Measurements from ENCODE around the gene ARL15. TPM values are rescaled to one million over a fixed set of nuclear protein-coding genes. Genes with fewer than 3 reads are reported as not detected.

Gene ARL15
- total and polyA plus RNA-seq, 9 of the 15 experiments (the other 6 are each of a cell fraction or from before 2014, with no cell fraction given) = 18.5 to 80.4 (median 57.0) TPM

DNA sequence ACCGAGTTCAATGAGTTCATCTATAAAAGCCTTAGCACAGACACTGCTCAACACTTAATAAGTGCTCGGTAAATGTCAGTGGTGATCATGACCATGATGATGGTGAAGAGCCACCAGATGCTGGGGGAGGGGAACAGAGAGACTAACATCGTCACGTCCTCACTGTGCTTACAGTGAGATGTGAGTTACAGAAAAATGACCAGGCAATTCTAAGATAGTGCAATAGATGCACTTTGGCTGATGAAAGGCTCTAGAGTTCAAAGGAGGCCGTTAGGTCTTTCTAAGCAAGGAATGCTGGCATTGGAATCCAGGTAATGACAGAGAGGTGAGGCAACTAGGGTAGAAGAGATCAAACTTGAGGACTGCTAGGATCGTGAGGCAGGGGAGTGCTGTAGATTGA lies 36.7 kb downstream of the ARL15 start (continued):
- TF ChIP-seq, protein P1, sequence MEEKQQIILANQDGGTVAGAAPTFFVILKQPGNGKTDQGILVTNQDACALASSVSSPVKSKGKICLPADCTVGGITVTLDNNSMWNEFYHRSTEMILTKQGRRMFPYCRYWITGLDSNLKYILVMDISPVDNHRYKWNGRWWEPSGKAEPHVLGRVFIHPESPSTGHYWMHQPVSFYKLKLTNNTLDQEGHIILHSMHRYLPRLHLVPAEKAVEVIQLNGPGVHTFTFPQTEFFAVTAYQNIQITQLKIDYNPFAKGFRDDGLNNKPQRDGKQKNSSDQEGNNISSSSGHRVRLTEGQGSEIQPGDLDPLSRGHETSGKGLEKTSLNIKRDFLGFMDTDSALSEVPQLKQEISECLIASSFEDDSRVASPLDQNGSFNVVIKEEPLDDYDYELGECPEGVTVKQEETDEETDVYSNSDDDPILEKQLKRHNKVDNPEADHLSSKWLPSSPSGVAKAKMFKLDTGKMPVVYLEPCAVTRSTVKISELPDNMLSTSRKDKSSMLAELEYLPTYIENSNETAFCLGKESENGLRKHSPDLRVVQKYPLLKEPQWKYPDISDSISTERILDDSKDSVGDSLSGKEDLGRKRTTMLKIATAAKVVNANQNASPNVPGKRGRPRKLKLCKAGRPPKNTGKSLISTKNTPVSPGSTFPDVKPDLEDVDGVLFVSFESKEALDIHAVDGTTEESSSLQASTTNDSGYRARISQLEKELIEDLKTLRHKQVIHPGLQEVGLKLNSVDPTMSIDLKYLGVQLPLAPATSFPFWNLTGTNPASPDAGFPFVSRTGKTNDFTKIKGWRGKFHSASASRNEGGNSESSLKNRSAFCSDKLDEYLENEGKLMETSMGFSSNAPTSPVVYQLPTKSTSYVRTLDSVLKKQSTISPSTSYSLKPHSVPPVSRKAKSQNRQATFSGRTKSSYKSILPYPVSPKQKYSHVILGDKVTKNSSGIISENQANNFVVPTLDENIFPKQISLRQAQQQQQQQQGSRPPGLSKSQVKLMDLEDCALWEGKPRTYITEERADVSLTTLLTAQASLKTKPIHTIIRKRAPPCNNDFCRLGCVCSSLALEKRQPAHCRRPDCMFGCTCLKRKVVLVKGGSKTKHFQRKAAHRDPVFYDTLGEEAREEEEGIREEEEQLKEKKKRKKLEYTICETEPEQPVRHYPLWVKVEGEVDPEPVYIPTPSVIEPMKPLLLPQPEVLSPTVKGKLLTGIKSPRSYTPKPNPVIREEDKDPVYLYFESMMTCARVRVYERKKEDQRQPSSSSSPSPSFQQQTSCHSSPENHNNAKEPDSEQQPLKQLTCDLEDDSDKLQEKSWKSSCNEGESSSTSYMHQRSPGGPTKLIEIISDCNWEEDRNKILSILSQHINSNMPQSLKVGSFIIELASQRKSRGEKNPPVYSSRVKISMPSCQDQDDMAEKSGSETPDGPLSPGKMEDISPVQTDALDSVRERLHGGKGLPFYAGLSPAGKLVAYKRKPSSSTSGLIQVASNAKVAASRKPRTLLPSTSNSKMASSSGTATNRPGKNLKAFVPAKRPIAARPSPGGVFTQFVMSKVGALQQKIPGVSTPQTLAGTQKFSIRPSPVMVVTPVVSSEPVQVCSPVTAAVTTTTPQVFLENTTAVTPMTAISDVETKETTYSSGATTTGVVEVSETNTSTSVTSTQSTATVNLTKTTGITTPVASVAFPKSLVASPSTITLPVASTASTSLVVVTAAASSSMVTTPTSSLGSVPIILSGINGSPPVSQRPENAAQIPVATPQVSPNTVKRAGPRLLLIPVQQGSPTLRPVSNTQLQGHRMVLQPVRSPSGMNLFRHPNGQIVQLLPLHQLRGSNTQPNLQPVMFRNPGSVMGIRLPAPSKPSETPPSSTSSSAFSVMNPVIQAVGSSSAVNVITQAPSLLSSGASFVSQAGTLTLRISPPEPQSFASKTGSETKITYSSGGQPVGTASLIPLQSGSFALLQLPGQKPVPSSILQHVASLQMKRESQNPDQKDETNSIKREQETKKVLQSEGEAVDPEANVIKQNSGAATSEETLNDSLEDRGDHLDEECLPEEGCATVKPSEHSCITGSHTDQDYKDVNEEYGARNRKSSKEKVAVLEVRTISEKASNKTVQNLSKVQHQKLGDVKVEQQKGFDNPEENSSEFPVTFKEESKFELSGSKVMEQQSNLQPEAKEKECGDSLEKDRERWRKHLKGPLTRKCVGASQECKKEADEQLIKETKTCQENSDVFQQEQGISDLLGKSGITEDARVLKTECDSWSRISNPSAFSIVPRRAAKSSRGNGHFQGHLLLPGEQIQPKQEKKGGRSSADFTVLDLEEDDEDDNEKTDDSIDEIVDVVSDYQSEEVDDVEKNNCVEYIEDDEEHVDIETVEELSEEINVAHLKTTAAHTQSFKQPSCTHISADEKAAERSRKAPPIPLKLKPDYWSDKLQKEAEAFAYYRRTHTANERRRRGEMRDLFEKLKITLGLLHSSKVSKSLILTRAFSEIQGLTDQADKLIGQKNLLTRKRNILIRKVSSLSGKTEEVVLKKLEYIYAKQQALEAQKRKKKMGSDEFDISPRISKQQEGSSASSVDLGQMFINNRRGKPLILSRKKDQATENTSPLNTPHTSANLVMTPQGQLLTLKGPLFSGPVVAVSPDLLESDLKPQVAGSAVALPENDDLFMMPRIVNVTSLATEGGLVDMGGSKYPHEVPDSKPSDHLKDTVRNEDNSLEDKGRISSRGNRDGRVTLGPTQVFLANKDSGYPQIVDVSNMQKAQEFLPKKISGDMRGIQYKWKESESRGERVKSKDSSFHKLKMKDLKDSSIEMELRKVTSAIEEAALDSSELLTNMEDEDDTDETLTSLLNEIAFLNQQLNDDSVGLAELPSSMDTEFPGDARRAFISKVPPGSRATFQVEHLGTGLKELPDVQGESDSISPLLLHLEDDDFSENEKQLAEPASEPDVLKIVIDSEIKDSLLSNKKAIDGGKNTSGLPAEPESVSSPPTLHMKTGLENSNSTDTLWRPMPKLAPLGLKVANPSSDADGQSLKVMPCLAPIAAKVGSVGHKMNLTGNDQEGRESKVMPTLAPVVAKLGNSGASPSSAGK (IDR thresholded peaks at IDR 0.05) = no peak
- TF ChIP-seq MAFG (tag; conservative IDR thresholded peaks at IDR 0.05) (peak; percentile 65), FIP1L1 (IDR thresholded peaks at IDR 0.05; ENCODE audit: low read depth, low read length, poor library complexity, severe bottlenecking) (no peak), ARID1B (IDR thresholded peaks at IDR 0.05) (peak; percentile 51; the same call in 1 of the 2 replicates), XRCC5 (IDR thresholded peaks at IDR 0.05; ENCODE audit: low read depth, low read length) (no peak)
- TF ChIP-seq, protein P2, sequence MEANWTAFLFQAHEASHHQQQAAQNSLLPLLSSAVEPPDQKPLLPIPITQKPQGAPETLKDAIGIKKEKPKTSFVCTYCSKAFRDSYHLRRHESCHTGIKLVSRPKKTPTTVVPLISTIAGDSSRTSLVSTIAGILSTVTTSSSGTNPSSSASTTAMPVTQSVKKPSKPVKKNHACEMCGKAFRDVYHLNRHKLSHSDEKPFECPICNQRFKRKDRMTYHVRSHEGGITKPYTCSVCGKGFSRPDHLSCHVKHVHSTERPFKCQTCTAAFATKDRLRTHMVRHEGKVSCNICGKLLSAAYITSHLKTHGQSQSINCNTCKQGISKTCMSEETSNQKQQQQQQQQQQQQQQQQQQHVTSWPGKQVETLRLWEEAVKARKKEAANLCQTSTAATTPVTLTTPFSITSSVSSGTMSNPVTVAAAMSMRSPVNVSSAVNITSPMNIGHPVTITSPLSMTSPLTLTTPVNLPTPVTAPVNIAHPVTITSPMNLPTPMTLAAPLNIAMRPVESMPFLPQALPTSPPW (CRISPR knock-in tag; IDR thresholded peaks at IDR 0.05) = no peak
- TF ChIP-seq, protein P3, sequence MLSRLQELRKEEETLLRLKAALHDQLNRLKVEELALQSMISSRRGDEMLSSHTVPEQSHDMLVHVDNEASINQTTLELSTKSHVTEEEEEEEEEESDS (CRISPR knock-in tag; IDR thresholded peaks at IDR 0.05) = no peak
- TF ChIP-seq, protein P4, sequence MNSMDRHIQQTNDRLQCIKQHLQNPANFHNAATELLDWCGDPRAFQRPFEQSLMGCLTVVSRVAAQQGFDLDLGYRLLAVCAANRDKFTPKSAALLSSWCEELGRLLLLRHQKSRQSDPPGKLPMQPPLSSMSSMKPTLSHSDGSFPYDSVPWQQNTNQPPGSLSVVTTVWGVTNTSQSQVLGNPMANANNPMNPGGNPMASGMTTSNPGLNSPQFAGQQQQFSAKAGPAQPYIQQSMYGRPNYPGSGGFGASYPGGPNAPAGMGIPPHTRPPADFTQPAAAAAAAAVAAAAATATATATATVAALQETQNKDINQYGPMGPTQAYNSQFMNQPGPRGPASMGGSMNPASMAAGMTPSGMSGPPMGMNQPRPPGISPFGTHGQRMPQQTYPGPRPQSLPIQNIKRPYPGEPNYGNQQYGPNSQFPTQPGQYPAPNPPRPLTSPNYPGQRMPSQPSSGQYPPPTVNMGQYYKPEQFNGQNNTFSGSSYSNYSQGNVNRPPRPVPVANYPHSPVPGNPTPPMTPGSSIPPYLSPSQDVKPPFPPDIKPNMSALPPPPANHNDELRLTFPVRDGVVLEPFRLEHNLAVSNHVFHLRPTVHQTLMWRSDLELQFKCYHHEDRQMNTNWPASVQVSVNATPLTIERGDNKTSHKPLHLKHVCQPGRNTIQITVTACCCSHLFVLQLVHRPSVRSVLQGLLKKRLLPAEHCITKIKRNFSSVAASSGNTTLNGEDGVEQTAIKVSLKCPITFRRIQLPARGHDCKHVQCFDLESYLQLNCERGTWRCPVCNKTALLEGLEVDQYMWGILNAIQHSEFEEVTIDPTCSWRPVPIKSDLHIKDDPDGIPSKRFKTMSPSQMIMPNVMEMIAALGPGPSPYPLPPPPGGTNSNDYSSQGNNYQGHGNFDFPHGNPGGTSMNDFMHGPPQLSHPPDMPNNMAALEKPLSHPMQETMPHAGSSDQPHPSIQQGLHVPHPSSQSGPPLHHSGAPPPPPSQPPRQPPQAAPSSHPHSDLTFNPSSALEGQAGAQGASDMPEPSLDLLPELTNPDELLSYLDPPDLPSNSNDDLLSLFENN (IDR thresholded peaks at IDR 0.05; ENCODE audit: low read depth in 2 of 2, low read length in 2 of 2) = no peak
- TF ChIP-seq, protein P5, sequence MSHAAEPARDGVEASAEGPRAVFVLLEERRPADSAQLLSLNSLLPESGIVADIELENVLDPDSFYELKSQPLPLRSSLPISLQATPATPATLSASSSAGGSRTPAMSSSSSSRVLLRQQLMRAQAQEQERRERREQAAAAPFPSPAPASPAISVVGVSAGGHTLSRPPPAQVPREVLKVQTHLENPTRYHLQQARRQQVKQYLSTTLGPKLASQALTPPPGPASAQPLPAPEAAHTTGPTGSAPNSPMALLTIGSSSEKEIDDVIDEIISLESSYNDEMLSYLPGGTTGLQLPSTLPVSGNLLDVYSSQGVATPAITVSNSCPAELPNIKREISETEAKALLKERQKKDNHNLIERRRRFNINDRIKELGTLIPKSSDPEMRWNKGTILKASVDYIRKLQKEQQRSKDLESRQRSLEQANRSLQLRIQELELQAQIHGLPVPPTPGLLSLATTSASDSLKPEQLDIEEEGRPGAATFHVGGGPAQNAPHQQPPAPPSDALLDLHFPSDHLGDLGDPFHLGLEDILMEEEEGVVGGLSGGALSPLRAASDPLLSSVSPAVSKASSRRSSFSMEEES (CRISPR knock-in tag; IDR thresholded peaks at IDR 0.05) = no peak

Measured in K562 (cell line).